ENCODE results near the gene NMRK2.
"Not testable (repeated sequence)": the region's sequence is repeated elsewhere in the genome, so short reads cannot be mapped to it uniquely, and the experiment has no call there.

The NMRK2 gene

DNA sequence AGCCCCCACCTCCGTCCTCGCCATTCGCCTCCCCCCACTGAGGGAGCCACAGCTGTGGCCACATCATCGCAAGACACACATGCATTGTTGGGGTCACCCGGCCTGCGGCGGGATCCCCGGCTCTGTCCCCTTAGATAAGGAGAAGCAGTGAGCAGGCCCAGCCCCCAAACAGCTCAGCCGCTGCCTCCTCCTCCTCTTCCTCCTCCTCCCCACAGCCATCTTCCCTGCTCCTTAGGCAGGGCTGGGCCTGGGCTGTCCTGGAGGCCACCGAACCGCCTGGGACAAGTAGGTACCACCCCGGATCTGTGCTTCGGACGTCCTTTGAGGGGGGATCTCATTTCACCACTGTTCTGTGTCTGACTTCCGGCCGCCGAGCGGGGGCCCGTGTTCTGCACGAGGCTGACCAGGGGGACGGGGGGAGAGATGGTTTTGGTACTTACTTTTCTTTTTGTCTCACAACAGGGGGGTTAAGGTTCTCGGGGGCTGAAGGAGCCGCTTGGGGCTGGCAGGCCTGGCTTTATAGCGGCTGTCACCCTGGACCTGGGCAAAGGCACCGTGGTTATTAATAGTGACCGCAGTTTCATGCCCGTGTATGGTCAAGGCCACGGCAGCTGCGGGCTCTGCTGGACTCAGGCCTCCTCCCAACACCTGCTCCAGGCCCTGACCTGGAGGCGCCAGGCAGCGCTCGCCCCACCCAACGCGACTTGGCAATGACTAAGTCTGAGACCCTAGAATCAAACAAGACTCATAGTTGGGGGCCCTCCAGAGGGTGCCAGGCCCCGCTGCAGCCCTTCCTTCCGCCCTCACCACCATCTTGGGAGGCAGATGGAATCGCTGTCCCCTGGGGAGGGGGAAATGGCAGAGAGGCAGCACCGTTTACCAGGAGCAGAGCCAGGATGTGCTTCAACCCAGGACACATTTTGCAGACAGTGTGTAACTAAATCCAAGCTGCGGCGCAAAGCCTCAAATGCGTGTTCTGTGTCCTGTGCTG lies 18.3 kb downstream of the NMRK2 start:
- no peak overlapping the region for H3K4me3 ChIP-seq (ENCODE audit: insufficient read depth, low read depth, low read length, poor library complexity, severe bottlenecking)
- no peak for DNase-seq
- no peaks in the 10 kb centered on the region for H3K9me3 ChIP-seq (ENCODE audit: control insufficient read depth, low read length)
- no peaks in the 10 kb centered on the region for H3K4me1 ChIP-seq (ENCODE audit: control insufficient read depth, insufficient read depth, low read length, poor library complexity, severe bottlenecking)
- H3K27ac ChIP-seq (ENCODE audit: insufficient read depth, low read length, poor library complexity, severe bottlenecking), result no peak overlapping the region
- H3K27me3 ChIP-seq (replicated peaks; ENCODE audit: control insufficient read depth, insufficient read depth, low read length, poor library complexity, severe bottlenecking), result no peaks in the 10 kb centered on the region
- H3K36me3 ChIP-seq (ENCODE audit: control insufficient read depth, insufficient read depth, low read length), result no peaks in the 10 kb centered on the region

DNA sequence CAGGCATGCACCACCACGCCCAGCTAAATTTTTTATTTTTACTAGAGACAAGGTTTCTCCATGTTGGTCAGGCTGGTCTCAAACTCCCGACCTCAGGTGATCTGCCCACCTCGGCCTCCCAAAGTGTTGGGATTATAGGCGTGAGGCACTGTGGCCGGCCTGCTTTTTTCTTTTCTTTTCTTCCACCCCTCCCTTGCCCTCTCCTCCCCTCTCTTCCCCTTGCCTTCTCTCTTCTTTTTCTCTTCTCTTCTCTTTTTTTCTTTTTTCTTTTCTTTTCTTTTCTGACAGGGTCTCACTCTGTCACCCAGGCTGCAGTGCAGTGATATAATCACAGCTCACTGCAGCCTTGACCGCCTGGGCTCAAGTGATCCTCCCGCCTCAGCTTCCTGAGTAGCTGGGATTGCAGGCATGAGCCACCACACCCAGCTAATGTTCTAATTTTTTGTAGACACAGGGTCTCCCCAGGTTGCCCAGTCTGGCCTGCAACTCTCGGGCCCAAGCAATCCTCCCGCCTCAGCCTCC lies 19.9 kb downstream of the NMRK2 start:
- not testable (repeated sequence) for H3K36me3 ChIP-seq (ENCODE audit: control insufficient read depth, insufficient read depth, low read length); DNase-seq; H3K27ac ChIP-seq (ENCODE audit: insufficient read depth, low read length, poor library complexity, severe bottlenecking); H3K27me3 ChIP-seq (replicated peaks; ENCODE audit: control insufficient read depth, insufficient read depth, low read length, poor library complexity, severe bottlenecking); H3K9me3 ChIP-seq (ENCODE audit: control insufficient read depth, low read length); H3K4me3 ChIP-seq (ENCODE audit: insufficient read depth, low read depth, low read length, poor library complexity, severe bottlenecking); H3K4me1 ChIP-seq (ENCODE audit: control insufficient read depth, insufficient read depth, low read length, poor library complexity, severe bottlenecking)

DNA sequence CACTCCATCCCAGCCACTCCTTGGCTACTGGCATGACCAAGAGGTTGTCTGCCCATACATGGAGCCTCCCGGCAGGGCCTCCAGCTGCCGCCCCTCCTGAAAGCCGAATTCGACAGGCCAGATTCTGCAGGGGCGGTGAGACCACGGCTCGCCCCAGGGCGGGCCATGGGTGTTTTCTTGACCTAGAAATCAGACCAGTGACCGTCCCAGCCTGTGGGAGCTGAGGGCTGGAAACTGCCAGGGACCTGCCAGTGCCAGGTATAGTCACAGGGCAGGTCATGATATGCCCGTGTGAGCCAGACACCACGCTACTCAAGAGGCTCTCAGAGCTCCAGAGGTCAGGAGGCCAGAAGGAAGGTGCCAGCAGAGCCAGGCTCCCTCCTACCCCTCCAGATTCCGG lies 21.2 kb downstream of the NMRK2 start:
- Histone ChIP-seq H3K36me3 (ENCODE audit: control insufficient read depth, insufficient read depth, low read length) (peaks cover 12% of the 10 kb centered on the region), H3K9me3 (ENCODE audit: control insufficient read depth, low read length) (no peaks in the 10 kb centered on the region), H3K27me3 (replicated peaks; ENCODE audit: control insufficient read depth, insufficient read depth, low read length, poor library complexity, severe bottlenecking) (no peaks in the 10 kb centered on the region), H3K4me1 (ENCODE audit: control insufficient read depth, insufficient read depth, low read length, poor library complexity, severe bottlenecking) (no peaks in the 10 kb centered on the region), H3K27ac (ENCODE audit: insufficient read depth, low read length, poor library complexity, severe bottlenecking) (no peak overlapping the region), H3K4me3 (ENCODE audit: insufficient read depth, low read depth, low read length, poor library complexity, severe bottlenecking) (no peak overlapping the region)
- DNase-seq, result no peak

DNA sequence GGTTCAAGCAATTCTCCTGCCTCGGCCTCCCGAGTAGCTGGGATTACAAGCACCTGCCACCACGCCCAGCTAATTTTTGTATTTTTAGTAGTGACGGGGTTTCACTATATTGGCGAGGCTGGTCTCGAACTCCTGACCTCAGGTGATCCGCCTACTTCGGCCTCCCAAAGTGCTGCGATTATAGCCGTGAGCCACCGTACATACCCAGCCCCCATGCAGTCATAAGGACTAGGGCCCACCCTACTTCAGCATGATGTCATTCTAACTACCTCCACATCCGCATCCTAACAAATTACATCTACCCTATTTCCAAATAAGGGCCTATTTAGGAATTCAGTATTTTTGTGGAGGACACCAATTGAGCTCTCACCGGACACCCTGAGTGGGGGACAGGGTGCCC lies 22.4 kb downstream of the NMRK2 start:
- H3K9me3 ChIP-seq (ENCODE audit: control insufficient read depth, low read length); H3K4me3 ChIP-seq (ENCODE audit: insufficient read depth, low read depth, low read length, poor library complexity, severe bottlenecking); H3K27me3 ChIP-seq (replicated peaks; ENCODE audit: control insufficient read depth, insufficient read depth, low read length, poor library complexity, severe bottlenecking); DNase-seq; H3K4me1 ChIP-seq (ENCODE audit: control insufficient read depth, insufficient read depth, low read length, poor library complexity, severe bottlenecking); H3K27ac ChIP-seq (ENCODE audit: insufficient read depth, low read length, poor library complexity, severe bottlenecking): not testable (repeated sequence)
- peaks cover 23% of the 10 kb centered on the region for H3K36me3 ChIP-seq (ENCODE audit: control insufficient read depth, insufficient read depth, low read length)

DNA sequence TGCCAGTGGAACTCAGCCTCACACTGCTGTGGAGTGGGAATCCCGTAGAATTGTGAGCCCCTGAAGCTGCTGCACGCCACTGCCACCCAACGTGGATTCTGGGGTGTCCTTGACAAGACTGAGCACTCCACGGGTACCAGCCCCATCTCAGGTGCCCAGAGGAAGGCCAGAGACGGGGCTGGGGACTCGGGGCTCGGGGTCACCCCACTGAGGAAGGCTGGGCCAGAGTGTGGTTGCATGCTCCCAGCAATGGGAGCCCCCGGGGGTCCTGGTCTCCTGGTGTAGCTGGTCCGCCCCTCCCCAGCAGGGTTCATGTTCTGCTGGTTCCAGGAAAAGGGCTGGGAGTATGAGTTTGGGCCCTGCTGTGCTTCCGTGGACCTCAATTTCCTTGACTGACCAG lies 22.8 kb downstream of the NMRK2 start:
- Histone ChIP-seq H3K27ac (ENCODE audit: insufficient read depth, low read length, poor library complexity, severe bottlenecking) (no peak overlapping the region), H3K4me1 (ENCODE audit: control insufficient read depth, insufficient read depth, low read length, poor library complexity, severe bottlenecking) (no peaks in the 10 kb centered on the region), H3K9me3 (ENCODE audit: control insufficient read depth, low read length) (no peaks in the 10 kb centered on the region), H3K4me3 (ENCODE audit: insufficient read depth, low read depth, low read length, poor library complexity, severe bottlenecking) (no peak overlapping the region), H3K36me3 (ENCODE audit: control insufficient read depth, insufficient read depth, low read length) (peaks cover 28% of the 10 kb centered on the region), H3K27me3 (replicated peaks; ENCODE audit: control insufficient read depth, insufficient read depth, low read length, poor library complexity, severe bottlenecking) (no peaks in the 10 kb centered on the region)
- no peak for DNase-seq

DNA sequence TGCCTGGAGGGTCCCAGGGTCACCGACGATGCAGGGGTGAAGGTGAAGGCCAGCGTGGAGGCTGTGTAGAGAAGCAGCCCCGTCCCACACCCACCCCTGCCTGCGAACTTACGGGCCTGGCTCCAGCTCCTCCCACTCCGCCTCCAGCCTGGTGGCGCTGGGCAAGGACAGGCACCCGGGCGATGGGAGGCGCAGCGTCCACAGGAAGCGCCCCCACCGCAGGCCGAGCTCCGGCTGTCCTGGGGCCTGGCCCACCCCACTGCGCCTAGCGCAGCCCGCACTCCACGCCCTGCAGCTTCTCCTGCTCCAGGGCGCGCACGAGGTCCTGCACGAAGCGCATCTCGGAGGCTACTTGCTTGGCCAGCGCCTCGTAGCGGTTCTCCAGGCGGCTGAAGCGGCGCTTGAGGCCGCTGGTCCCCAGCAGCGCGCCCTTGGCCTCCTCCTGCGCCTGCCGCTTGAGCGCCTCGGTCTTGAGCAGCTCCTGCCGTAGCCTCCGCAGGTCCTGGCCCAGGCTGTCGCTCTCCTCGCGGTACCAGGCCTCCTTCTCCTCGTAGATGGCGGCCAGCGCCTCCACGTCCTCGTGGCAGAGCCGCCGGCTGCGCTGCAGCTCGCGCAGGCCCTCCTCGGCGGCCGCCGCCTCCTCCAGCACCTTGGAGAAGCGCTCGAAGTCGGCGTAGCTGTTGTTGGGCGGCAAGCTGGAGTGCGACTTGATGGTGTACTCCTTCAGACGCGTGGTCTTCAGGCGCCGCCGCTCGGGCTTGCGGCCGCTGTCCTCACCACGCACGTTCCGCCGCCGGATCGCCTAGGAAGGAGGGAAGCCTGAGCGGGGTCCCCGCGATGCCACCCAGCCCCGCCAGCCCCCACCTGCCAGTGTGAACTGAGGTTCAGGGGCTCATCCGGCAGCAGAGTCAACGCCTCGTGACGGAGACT lies 26.2 kb downstream of the NMRK2 start:
- no peak for DNase-seq
- Histone ChIP-seq H3K27ac (ENCODE audit: insufficient read depth, low read length, poor library complexity, severe bottlenecking) (no peak overlapping the region), H3K9me3 (ENCODE audit: control insufficient read depth, low read length) (no peaks in the 10 kb centered on the region), H3K4me3 (ENCODE audit: insufficient read depth, low read depth, low read length, poor library complexity, severe bottlenecking) (no peak overlapping the region), H3K36me3 (ENCODE audit: control insufficient read depth, insufficient read depth, low read length) (peaks cover 51% of the 10 kb centered on the region), H3K27me3 (replicated peaks; ENCODE audit: control insufficient read depth, insufficient read depth, low read length, poor library complexity, severe bottlenecking) (no peaks in the 10 kb centered on the region), H3K4me1 (ENCODE audit: control insufficient read depth, insufficient read depth, low read length, poor library complexity, severe bottlenecking) (no peaks in the 10 kb centered on the region)

DNA sequence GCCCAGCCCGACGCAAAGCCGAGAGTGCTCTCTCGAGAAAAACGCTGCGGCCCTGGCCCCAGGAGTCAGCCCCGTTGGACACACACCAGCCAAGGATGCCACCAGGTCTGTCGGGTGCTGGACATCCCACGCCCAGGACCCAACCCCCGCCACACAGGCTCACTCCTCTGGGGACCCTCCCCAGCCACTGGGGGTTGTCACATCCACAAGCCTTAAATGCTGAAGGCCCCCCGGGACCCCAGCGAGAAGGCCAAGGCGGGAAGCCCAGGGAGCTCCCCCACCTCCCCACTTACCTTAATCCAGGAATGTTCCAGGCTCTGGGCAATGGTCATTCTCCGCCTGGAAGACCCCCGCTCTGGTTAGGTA lies 26.9 kb downstream of the NMRK2 start:
- no peaks in the 10 kb centered on the region for H3K27me3 ChIP-seq (replicated peaks; ENCODE audit: control insufficient read depth, insufficient read depth, low read length, poor library complexity, severe bottlenecking)
- H3K36me3 ChIP-seq (ENCODE audit: control insufficient read depth, insufficient read depth, low read length), result peaks cover 56% of the 10 kb centered on the region

DNA sequence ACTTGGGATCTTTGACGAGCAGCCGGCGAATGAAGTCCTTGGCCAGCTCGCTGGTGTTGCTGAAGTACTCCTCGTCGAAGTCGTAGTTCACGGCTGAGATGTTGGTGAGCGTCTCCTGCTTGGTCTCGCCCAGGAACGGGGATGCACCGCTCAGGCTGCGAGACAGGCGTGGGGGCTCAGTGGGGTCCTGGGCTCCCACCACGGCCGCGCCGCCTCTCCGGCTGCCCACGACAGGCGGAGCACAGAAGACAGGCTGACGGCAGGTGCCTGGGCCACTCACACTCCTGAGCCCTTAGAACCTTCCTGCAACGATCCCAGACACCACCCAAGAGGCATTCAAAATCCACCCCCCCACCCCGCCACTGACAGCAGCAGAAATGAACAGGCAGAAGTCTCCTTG lies 28.1 kb downstream of the NMRK2 start:
- no peak for DNase-seq
- Histone ChIP-seq H3K9me3 (ENCODE audit: control insufficient read depth, low read length) (no peaks in the 10 kb centered on the region), H3K27me3 (replicated peaks; ENCODE audit: control insufficient read depth, insufficient read depth, low read length, poor library complexity, severe bottlenecking) (no peaks in the 10 kb centered on the region), H3K4me1 (ENCODE audit: control insufficient read depth, insufficient read depth, low read length, poor library complexity, severe bottlenecking) (no peaks in the 10 kb centered on the region), H3K27ac (ENCODE audit: insufficient read depth, low read length, poor library complexity, severe bottlenecking) (no peak overlapping the region), H3K36me3 (ENCODE audit: control insufficient read depth, insufficient read depth, low read length) (peaks cover 65% of the 10 kb centered on the region), H3K4me3 (ENCODE audit: insufficient read depth, low read depth, low read length, poor library complexity, severe bottlenecking) (no peak overlapping the region)

More for the DNA sequence above, 26.9 kb downstream of the NMRK2 start:
- no peak overlapping the region for H3K4me3 ChIP-seq (ENCODE audit: insufficient read depth, low read depth, low read length, poor library complexity, severe bottlenecking)
- no peak for DNase-seq
- no peaks in the 10 kb centered on the region for H3K4me1 ChIP-seq (ENCODE audit: control insufficient read depth, insufficient read depth, low read length, poor library complexity, severe bottlenecking)
- no peaks in the 10 kb centered on the region for H3K9me3 ChIP-seq (ENCODE audit: control insufficient read depth, low read length)
- no peak overlapping the region for H3K27ac ChIP-seq (ENCODE audit: insufficient read depth, low read length, poor library complexity, severe bottlenecking)

DNA sequence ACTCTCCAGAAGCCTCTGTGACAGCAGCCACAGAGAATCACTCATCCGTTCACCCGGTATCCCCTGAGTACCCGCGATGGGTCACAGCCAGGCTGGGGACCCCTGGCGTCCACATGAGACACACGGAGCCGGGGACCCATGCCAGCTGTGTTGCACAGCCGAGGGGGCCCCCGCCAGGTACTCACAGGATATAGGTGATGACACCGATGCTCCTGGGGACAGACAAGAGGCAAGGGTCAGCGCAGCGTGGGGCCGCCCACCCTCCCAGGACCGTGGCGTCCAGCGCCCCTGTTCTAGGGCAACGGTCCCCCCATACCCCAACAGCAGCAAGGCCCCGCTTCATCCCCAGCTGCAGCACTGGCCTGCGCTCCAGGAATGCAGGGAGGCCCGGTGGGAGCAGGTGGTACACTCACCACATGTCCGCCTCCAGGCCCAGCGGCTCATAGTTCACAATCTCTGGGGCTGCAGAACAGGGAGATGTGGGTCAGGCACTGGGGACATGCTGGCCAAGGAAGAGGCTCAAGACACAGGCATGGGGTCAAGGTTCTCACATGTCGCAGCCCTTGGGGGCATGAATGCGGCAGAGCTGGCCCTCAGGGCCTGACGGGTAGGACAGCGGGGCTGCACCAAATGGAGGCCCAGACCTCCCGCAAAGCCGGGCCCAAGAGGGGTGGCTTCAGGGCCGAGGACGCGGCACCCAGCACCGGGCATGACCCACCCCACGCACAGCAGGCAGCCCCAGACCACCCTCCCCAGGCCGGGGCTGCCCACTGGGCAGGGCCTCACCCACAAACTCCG lies 30.8 kb downstream of the NMRK2 start:
- Histone ChIP-seq H3K27me3 (replicated peaks; ENCODE audit: control insufficient read depth, insufficient read depth, low read length, poor library complexity, severe bottlenecking) (no peaks in the 10 kb centered on the region), H3K9me3 (ENCODE audit: control insufficient read depth, low read length) (no peaks in the 10 kb centered on the region), H3K27ac (ENCODE audit: insufficient read depth, low read length, poor library complexity, severe bottlenecking) (no peak overlapping the region), H3K4me3 (ENCODE audit: insufficient read depth, low read depth, low read length, poor library complexity, severe bottlenecking) (no peak overlapping the region), H3K36me3 (ENCODE audit: control insufficient read depth, insufficient read depth, low read length) (peaks cover 66% of the 10 kb centered on the region), H3K4me1 (ENCODE audit: control insufficient read depth, insufficient read depth, low read length, poor library complexity, severe bottlenecking) (no peaks in the 10 kb centered on the region)
- no peak for DNase-seq

Measured in effector memory CD4-positive, alpha-beta T cell (primary cell).